BJ (cell line): ENCODE data around the gene OR52W1. TPM values are rescaled to one million over a fixed set of nuclear protein-coding genes. Genes with fewer than 3 reads are reported as not detected.

ENCODE experiments used
- CTCF ChIA-PET: fragments of 350-600 bp; formaldehyde crosslinking; extraction: SDS; loops from one replicate; lab custom pipeline; 2021; ENCODE audit warnings: antibody characterized with exemption, inconsistent platforms; lab: Yijun Ruan, JAX
- POLR2A ChIA-PET: fragments of 300-600 bp; sonication (Branson Sonifier 250); formaldehyde crosslinking; extraction: SDS; loops from one replicate; lab custom pipeline; 2021; ENCODE audit warnings: antibody characterized with exemption; lab: Charles Lee
- DNase-seq: peaks from one replicate; pipeline ENCODE4 v3.0.0-alpha.2; 2011; ENCODE audit warnings: low read depth
- H3K27me3 ChIP-seq: 2 replicates; pipeline ENCODE4 v1.6.0; 2011; ENCODE audit warnings: low read length; ENCODE audit not compliant: control insufficient read depth, insufficient read depth
- H3K36me3 ChIP-seq: 2 replicates; pipeline ENCODE4 v1.5.1; 2011; ENCODE audit warnings: low read length; ENCODE audit not compliant: control insufficient read depth, insufficient read depth
- H3K4me3 ChIP-seq: 2 replicates; pipeline ENCODE4 v1.5.1; 2011; ENCODE audit warnings: low read depth, mild to moderate bottlenecking, control low read depth, low read length
- polyA plus RNA-seq: library from polyadenylated mRNA; depleted of rRNA; stranded (reverse); fragments of >200 nt; gene quantifications from 2 replicates; pipeline ENCODE4 v1.2.3, GENCODE V29; 2011
- TF ChIP-seq, protein P1 (sequence below): IDR thresholded peaks from 2 replicates; pipeline ENCODE4 v1.5.1; 2011; ENCODE audit warnings: low read depth, mild to moderate bottlenecking, control low read depth, inconsistent platforms, low read length, moderate library complexity; ENCODE audit not compliant: insufficient read depth

OR52W1 gene
- polyA plus RNA-seq, 1 experiment: not detected

DNA sequence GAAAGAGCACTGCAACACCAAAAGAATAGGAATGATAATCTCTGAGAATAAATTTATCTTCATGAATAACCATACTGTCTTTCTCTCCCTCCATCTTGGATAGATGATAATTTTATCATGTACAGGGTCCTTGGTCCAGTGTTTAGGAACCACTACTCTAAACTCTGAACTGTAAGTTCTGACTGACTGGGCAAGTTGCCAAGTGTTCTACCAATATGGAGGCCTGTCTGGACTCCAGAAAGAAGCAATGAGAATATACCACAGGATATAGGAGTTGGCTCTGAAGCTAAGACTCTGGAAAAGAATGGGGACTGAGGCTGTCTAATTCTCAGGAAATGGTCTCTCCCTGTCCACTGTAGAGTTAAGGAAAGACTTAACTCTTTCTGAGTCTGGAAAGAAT, 33.9 kb downstream of the OR52W1 start:
- ChIA-PET CTCF (interaction anchor here (0.9 to 6.7 kb wide), 2 partner anchors 18 to 121 kb away, joined by 4 to 47 read pairs; no protein-coding TSS in a partner anchor), POLR2A (no interaction called here)
- no peak for DNase-seq
- Histone ChIP-seq H3K27me3 (no peaks in the 10 kb centered on the region), H3K4me3 (no peak overlapping the region), H3K36me3 (0 out of 2 replicates have a peak, but pooled peaks cover 1% of the 10 kb centered on the region)
- TF ChIP-seq, protein P1, sequence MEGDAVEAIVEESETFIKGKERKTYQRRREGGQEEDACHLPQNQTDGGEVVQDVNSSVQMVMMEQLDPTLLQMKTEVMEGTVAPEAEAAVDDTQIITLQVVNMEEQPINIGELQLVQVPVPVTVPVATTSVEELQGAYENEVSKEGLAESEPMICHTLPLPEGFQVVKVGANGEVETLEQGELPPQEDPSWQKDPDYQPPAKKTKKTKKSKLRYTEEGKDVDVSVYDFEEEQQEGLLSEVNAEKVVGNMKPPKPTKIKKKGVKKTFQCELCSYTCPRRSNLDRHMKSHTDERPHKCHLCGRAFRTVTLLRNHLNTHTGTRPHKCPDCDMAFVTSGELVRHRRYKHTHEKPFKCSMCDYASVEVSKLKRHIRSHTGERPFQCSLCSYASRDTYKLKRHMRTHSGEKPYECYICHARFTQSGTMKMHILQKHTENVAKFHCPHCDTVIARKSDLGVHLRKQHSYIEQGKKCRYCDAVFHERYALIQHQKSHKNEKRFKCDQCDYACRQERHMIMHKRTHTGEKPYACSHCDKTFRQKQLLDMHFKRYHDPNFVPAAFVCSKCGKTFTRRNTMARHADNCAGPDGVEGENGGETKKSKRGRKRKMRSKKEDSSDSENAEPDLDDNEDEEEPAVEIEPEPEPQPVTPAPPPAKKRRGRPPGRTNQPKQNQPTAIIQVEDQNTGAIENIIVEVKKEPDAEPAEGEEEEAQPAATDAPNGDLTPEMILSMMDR: no peak

DNA sequence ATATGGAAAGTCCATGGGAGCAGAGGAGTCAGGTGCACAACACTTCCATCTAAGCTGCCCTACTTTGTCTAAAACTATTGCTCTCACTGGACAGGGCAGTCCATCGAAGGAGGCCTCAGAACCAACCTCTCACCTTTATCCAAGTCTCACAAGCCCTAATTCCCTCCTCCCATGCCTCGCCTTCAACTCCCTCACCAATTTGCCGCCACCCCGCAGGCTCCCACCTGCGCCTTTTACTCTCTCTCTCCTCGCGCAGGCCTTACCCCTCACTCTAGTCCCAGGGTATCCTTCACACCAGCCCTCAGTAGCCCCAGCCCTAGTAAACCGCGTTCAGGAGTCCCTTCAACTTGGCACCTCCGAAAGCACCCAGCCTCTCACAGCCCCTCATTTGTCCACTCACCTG, 35.0 kb downstream of the OR52W1 start:
- Histone ChIP-seq H3K36me3 (no peaks in the 10 kb centered on the region), H3K27me3 (0 out of 2 replicates have a peak, but pooled peaks cover 2% of the 10 kb centered on the region), H3K4me3 (peak overlapping the region; percentile 97)
- DNase-seq: no peak
- POLR2A ChIA-PET: no interaction called here
- CTCF ChIA-PET: interaction anchor here (1.9 to 6.7 kb wide), 2 partner anchors 16 to 120 kb away, joined by 10 to 47 read pairs; no protein-coding TSS in a partner anchor
- TF ChIP-seq, protein P1: no peak

DNA sequence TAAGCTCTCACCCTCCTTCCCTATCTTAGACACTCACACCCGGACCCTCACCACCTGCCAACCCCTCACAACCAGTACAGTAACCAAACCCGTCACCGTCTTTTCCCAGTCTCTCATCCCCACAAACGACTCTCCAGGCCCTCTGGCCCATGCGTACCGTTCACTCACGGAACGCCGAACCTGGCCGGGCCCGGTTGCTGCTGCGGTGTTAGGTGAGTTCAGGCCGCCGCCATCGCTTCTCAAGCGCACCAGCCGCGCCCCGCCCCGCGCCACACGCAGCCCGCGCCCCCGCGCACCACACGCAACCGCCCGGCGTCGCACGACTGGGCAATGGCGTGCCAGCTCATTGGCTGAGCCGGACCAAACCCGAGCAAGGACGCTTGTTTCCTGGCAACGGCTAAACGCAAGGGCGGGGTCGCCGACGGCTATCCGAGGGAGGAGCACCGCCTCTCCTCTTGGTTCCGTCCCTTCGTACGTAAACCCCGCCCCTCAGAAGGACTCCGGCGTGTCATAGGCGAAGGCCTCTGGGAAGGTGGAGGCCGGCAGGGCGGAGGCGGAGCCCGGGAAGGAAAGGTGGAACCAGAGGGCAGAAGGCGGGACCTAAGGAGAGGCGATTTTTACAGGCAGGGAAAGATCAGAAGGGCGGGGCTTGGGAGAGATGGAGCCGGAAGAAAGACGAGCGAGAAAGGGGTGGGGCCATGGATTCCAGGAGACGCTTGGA, 35.5 kb downstream of the OR52W1 start, which contains the start of gene FHIP1B:
Gene FHIP1B (minus strand): TSS at position 250 of the 721 bp plus-strand sequence. CDS start 10,120 bp downstream, outside the sequence.
- H3K4me3 ChIP-seq: peak within 1 kb of the TSS; percentile 97
- H3K27me3 ChIP-seq: 0 out of 2 replicates have a peak, but pooled peaks cover 2% of the 10 kb centered on the region
- TF ChIP-seq, protein P1: no peak
- peak; percentile 99 for DNase-seq
- ChIA-PET CTCF (interaction anchor here (1.6 to 6.7 kb wide), 3 partner anchors 16 to 119 kb away, joined by 3 to 47 read pairs (median 10); no protein-coding TSS in a partner anchor), POLR2A (no interaction called here)
- no peaks in the 10 kb centered on the region for H3K36me3 ChIP-seq

DNA sequence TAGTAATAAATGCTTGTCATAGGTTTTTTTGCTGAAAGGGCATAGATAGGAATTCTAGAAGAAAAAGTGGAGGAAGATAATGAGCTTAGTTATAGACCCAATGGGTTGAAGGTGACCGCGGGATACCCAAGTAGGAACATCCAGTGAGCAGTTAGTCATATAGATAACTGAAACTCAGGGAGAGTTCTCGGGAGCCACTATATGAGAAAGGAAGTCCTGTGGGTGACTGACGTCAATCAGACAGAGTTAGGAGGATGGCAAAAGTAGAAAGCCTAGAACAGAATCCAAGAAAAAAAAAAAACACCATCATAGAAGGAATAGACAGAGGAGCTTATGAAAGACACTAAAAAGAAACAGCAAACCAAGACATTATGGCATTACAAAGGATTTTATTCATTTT, 38.2 kb downstream of the OR52W1 start:
- Histone ChIP-seq H3K27me3 (peaks cover 3% of the 10 kb centered on the region; the same call in 1 of the 2 replicates), H3K36me3 (no peaks in the 10 kb centered on the region), H3K4me3 (no peak overlapping the region)
- CTCF ChIA-PET: interaction anchor here (0.8 to 6.7 kb wide), 2 partner anchors 13 to 78 kb away, joined by 3 to 47 read pairs; no protein-coding TSS in a partner anchor
- DNase-seq: no peak
- POLR2A ChIA-PET: no interaction called here
- TF ChIP-seq, protein P1: no peak

DNA sequence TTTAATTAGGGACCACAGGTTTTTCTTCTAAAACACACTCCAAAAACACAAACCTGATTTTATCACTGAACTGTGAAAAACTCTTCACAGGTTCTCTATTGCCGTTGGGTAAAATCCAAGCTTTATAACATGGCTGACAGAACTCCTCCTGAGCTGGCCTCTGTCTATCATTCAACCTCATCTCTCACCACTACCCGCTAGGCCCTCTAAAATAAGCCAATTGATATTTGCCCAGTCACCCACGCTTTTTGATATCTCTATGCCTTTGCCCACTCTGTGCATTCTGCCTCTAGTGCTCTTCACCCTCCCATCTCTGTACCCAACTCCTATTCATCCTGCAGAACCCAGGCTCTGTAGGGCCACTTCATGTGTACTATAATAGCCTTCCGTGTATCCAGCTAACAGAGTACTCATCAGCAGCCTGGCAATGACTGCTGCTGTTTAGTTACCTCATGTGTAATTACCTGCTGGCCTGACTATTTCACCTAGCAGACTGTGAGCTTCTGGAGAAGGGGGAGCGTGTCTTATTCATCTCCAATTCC, 38.8 kb downstream of the OR52W1 start:
- peaks cover 3% of the 10 kb centered on the region; the same call in 1 of the 2 replicates for H3K27me3 ChIP-seq
- POLR2A ChIA-PET: no interaction called here
- no peak overlapping the region for H3K4me3 ChIP-seq
- no peak for DNase-seq
- no peaks in the 10 kb centered on the region for H3K36me3 ChIP-seq
- TF ChIP-seq, protein P1: no peak
- CTCF ChIA-PET: interaction anchor here (0.8 to 6.7 kb wide), 3 partner anchors 13 to 110 kb away, joined by 3 to 47 read pairs (median 3); no protein-coding TSS in a partner anchor
